Smooth muscle cell (in vitro differentiated cells): ENCODE measurements around the gene KRTAP4-12. TPM values are rescaled to one million over a fixed set of nuclear protein-coding genes. Genes with fewer than 3 reads are reported as not detected.
A peak's percentile ranks its signal among the peaks of the same experiment; 100 is the strongest.

Source experiments
- DNase-seq: peaks from one replicate; lab custom pipeline; 2025; ENCODE audit not compliant: unreplicated experiment; lab: John Stamatoyannopoulos, UW
- H2AFZ ChIP-seq: fragments of 200-600 bp; sonication (generic); 2 replicates; pipeline ENCODE4 v1.6.0; 2016; ENCODE audit warnings: antibody characterized with exemption, low read depth, mild to moderate bottlenecking
- H3F3A ChIP-seq: fragments of 200-600 bp; sonication (generic); 2 replicates; pipeline ENCODE4 v1.6.0; 2017; ENCODE audit warnings: antibody characterized with exemption, low read depth
- H3K27ac ChIP-seq: fragments of 200-600 bp; sonication (generic); 2 replicates; pipeline ENCODE4 v1.5.1; 2016; ENCODE audit warnings: low read depth, mild to moderate bottlenecking
- H3K27me3 ChIP-seq: fragments of 200-600 bp; sonication (generic); 2 replicates; pipeline ENCODE4 v1.6.1; 2016; ENCODE audit warnings: low read depth, mild to moderate bottlenecking
- H3K36me3 ChIP-seq: fragments of 200-600 bp; sonication (generic); 2 replicates; pipeline ENCODE4 v1.5.1; 2016; ENCODE audit warnings: low read depth
- H3K4me1 ChIP-seq: fragments of 200-600 bp; sonication (generic); 2 replicates; pipeline ENCODE4 v1.5.1; 2016; ENCODE audit warnings: low read depth
- H3K4me2 ChIP-seq: fragments of 200-600 bp; sonication (generic); 2 replicates; pipeline ENCODE4 v1.6.0; 2016; ENCODE audit warnings: mild to moderate bottlenecking
- H3K4me3 ChIP-seq: fragments of 200-600 bp; sonication (generic); 2 replicates; pipeline ENCODE4 v1.5.1; 2016; ENCODE audit warnings: mild to moderate bottlenecking
- H3K79me2 ChIP-seq: fragments of 200-600 bp; sonication (generic); 2 replicates; pipeline ENCODE4 v1.6.0; 2016; ENCODE audit warnings: low read depth, mild to moderate bottlenecking
- H3K9ac ChIP-seq: fragments of 200-600 bp; sonication (generic); 2 replicates; pipeline ENCODE4 v1.6.0; 2016; ENCODE audit warnings: low read depth
- H3K9me3 ChIP-seq: fragments of 200-600 bp; sonication (generic); replicated peaks from 2 replicates; pipeline ENCODE4 v1.5.1; 2016; ENCODE audit warnings: low read depth
- H4K20me1 ChIP-seq: fragments of 200-600 bp; sonication (generic); 2 replicates; pipeline ENCODE4 v1.6.0; 2016; ENCODE audit warnings: low read depth
- CTCF ChIP-seq: fragments of 200-600 bp; sonication (generic); IDR thresholded peaks from 2 replicates; pipeline ENCODE4 v1.5.1; 2017; ENCODE audit warnings: borderline replicate concordance, mild to moderate bottlenecking, antibody characterized with exemption; ENCODE audit not compliant: insufficient read depth, poor library complexity, severe bottlenecking
- WGBS: methylation state at CpG from one replicate; pipeline ENCODE4 v1.1.7; 2016; ENCODE audit warnings: low lambda C conversion rate; 5-methylcytosine and 5-hydroxymethylcytosine counted together
- polyA plus RNA-seq: library from polyadenylated mRNA; unstranded; fragments of >200 nt; fragmentation: Nextera tagmentation; extraction: Ambion mirVana; gene quantifications from 2 replicates; pipeline ENCODE4 v1.2.1, GENCODE V29; 2016
- total RNA-seq: library from RNA; depleted of rRNA; stranded (reverse); fragments of >200 nt; gene quantifications from 2 replicates; pipeline ENCODE4 v1.2.3, GENCODE V29; 2014

KRTAP4-12 gene
- total and polyA plus RNA-seq, 2 experiments from 2014 or later: not detected

DNA sequence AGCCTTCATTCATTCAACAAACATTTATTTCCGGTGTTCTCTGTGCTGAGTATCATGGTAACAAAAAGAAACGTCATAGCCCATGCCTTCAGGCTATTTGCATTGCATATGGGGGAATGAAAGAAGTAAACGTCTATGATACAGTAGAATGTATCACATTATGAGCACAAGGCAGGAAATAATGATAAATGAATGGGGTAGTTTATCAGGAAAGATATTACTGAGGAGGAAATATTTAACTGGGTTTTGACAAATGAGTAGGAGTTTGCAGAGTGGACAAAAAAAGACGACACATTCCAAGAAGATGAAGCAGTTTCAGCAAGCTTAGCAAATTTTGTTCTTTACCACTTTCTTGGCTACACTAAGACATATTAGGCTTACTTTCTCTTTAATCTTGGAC lies 41.4 kb downstream of the KRTAP4-12 start:
- Histone ChIP-seq H3K27ac (peak overlapping the region; percentile 57), H3K79me2 (no peaks in the 10 kb centered on the region), H3K4me3 (no peak overlapping the region), H3K9ac (no peak overlapping the region), H3F3A (peaks cover 6% of the 10 kb centered on the region), H2AFZ (no peak overlapping the region), H3K9me3 (no peaks in the 10 kb centered on the region), H3K4me1 (peaks cover 5% of the 10 kb centered on the region), H3K4me2 (peak overlapping the region; percentile 68), H3K36me3 (no peaks in the 10 kb centered on the region), H3K27me3 (no peaks in the 10 kb centered on the region), H4K20me1 (no peaks in the 10 kb centered on the region)
- no peak for TF ChIP-seq CTCF
- no peak for DNase-seq
- 41% methylated on average over 4 of the region's 4 CpGs for WGBS

DNA sequence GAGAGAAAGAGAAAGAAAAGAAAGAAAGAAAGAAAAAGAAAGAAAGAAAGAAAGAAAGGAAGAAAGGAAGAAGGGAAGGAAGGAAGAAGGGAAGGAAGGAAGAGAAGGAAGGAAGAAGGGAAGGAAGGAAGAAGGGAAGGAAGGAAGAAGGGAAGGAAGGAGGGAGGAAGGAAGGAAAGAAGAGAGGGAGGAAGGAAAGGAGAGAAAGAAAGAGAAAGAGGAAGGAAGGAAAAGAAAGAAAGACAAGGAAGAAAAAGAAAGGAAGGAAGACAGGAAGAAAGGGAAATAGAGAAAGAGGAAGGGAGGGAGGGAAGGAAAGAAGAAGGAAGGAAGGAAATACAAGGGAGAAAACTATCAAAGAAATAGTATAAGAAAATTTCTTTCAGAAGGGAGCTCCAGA lies 47.2 kb downstream of the KRTAP4-12 start:
- Histone ChIP-seq H3K4me3 (no peak overlapping the region), H3F3A (no peaks in the 10 kb centered on the region), H3K9ac (no peak overlapping the region), H3K27ac (no peak overlapping the region), H4K20me1 (no peaks in the 10 kb centered on the region), H3K27me3 (no peaks in the 10 kb centered on the region), H2AFZ (no peak overlapping the region), H3K4me1 (no peaks in the 10 kb centered on the region), H3K4me2 (no peak overlapping the region), H3K36me3 (no peaks in the 10 kb centered on the region), H3K9me3 (no peaks in the 10 kb centered on the region), H3K79me2 (no peaks in the 10 kb centered on the region)
- no peak for TF ChIP-seq CTCF
- DNase-seq: no peak

GRCh38 chr17:41073676-41074075 lies 50.3 kb downstream of the KRTAP4-12 start:
- H3K9ac ChIP-seq: no peak overlapping the region
- H4K20me1 ChIP-seq: no peaks in the 10 kb centered on the region
- H3K9me3 ChIP-seq: no peaks in the 10 kb centered on the region
- no peak overlapping the region for H3K27ac ChIP-seq
- TF ChIP-seq CTCF: no peak
- no peak overlapping the region for H3K4me2 ChIP-seq
- H3K79me2 ChIP-seq: no peaks in the 10 kb centered on the region
- H3K4me3 ChIP-seq: no peak overlapping the region
- no peak for DNase-seq
- H3K4me1 ChIP-seq: no peaks in the 10 kb centered on the region
- no peaks in the 10 kb centered on the region for H3K27me3 ChIP-seq
- WGBS: 86% methylated on average over 2 of the region's 2 CpGs
- no peak overlapping the region for H2AFZ ChIP-seq
- H3F3A ChIP-seq: no peaks in the 10 kb centered on the region
- H3K36me3 ChIP-seq: no peaks in the 10 kb centered on the region

Other genes starting within 250 kb of the KRTAP4-12 start
Only the 30 nearest of the 39 such genes appear.
- gene KRT40, start 139.9 kb downstream of the KRTAP4-12 start, total RNA-seq: not detected in 2 replicates
- not detected in 2 replicates for gene KRT40, start 139.9 kb downstream of the KRTAP4-12 start, polyA plus RNA-seq
- not detected in 2 replicates for gene KRTAP3-3, start 130.0 kb downstream of the KRTAP4-12 start, total RNA-seq
- gene KRTAP3-3, start 130.0 kb downstream of the KRTAP4-12 start, polyA plus RNA-seq: not detected in 2 replicates
- gene KRTAP3-2, start 124.3 kb downstream of the KRTAP4-12 start, total RNA-seq: not detected in 2 replicates
- not detected in 2 replicates for gene KRTAP3-2, start 124.3 kb downstream of the KRTAP4-12 start, polyA plus RNA-seq
- gene KRTAP3-1, start 115.1 kb downstream of the KRTAP4-12 start, total RNA-seq: 0.49 and 1.5 TPM in 2 replicates
- gene KRTAP3-1, start 115.1 kb downstream of the KRTAP4-12 start, polyA plus RNA-seq: 0.29 and 1.8 TPM in 2 replicates
- 3.0 TPM in 1 of 2 replicates, not detected in the other for gene KRTAP1-5, start 97.0 kb downstream of the KRTAP4-12 start, total RNA-seq
- gene KRTAP1-5, start 97.0 kb downstream of the KRTAP4-12 start, polyA plus RNA-seq: 1.1 TPM in 1 of 2 replicates, not detected in the other
- gene KRTAP1-4, start 94.0 kb downstream of the KRTAP4-12 start, total RNA-seq: not detected in 2 replicates
- not detected in 2 replicates for gene KRTAP1-4, start 94.0 kb downstream of the KRTAP4-12 start, polyA plus RNA-seq
- not detected in 2 replicates for gene KRTAP1-3, start 89.3 kb downstream of the KRTAP4-12 start, total RNA-seq
- not detected in 2 replicates for gene KRTAP1-3, start 89.3 kb downstream of the KRTAP4-12 start, polyA plus RNA-seq
- not detected in 2 replicates for gene KRTAP1-1, start 82.7 kb downstream of the KRTAP4-12 start, total RNA-seq
- gene KRTAP1-1, start 82.7 kb downstream of the KRTAP4-12 start, polyA plus RNA-seq: not detected in 2 replicates
- gene KRTAP2-1, start 76.9 kb downstream of the KRTAP4-12 start, total RNA-seq: not detected in 2 replicates
- not detected in 2 replicates for gene KRTAP2-1, start 76.9 kb downstream of the KRTAP4-12 start, polyA plus RNA-seq
- not detected in 2 replicates for gene KRTAP2-2, start 69.0 kb downstream of the KRTAP4-12 start, total RNA-seq
- gene KRTAP2-2, start 69.0 kb downstream of the KRTAP4-12 start, polyA plus RNA-seq: not detected in 2 replicates
- gene KRTAP2-3, start 64.1 kb downstream of the KRTAP4-12 start, total RNA-seq: 3.5 and 17.3 TPM in 2 replicates
- gene KRTAP2-3, start 64.1 kb downstream of the KRTAP4-12 start, polyA plus RNA-seq: 21.0 and 71.9 TPM in 2 replicates
- gene KRTAP2-4, start 58.3 kb downstream of the KRTAP4-12 start, total RNA-seq: not detected in 2 replicates
- gene KRTAP2-4, start 58.3 kb downstream of the KRTAP4-12 start, polyA plus RNA-seq: 0.38 TPM in 1 of 2 replicates, not detected in the other
- not detected in 2 replicates for gene KRTAP4-7, start 40.0 kb downstream of the KRTAP4-12 start, total RNA-seq
- not detected in 2 replicates for gene KRTAP4-7, start 40.0 kb downstream of the KRTAP4-12 start, polyA plus RNA-seq
- gene KRTAP4-8, start 26.0 kb downstream of the KRTAP4-12 start, total RNA-seq: not detected in 2 replicates
- gene KRTAP4-8, start 26.0 kb downstream of the KRTAP4-12 start, polyA plus RNA-seq: 0.56 TPM in 1 of 2 replicates, not detected in the other
- gene KRTAP4-16, start 22.0 kb downstream of the KRTAP4-12 start, total RNA-seq: not detected in 2 replicates
- not detected in 2 replicates for gene KRTAP4-16, start 22.0 kb downstream of the KRTAP4-12 start, polyA plus RNA-seq
- gene KRTAP4-9, start 18.8 kb downstream of the KRTAP4-12 start, total RNA-seq: 1.7 TPM in 1 of 2 replicates, not detected in the other
- not detected in 2 replicates for gene KRTAP4-9, start 18.8 kb downstream of the KRTAP4-12 start, polyA plus RNA-seq
- gene KRTAP4-11, start 5.8 kb downstream of the KRTAP4-12 start, total RNA-seq: not detected in 2 replicates
- gene KRTAP4-11, start 5.8 kb downstream of the KRTAP4-12 start, polyA plus RNA-seq: not detected in 2 replicates
- not detected in 2 replicates for gene KRTAP4-6, start 16.4 kb upstream of the KRTAP4-12 start, total RNA-seq
- gene KRTAP4-6, start 16.4 kb upstream of the KRTAP4-12 start, polyA plus RNA-seq: not detected in 2 replicates
- not detected in 2 replicates for gene KRTAP4-5, start 25.6 kb upstream of the KRTAP4-12 start, total RNA-seq
- not detected in 2 replicates for gene KRTAP4-5, start 25.6 kb upstream of the KRTAP4-12 start, polyA plus RNA-seq
- gene KRTAP4-4, start 36.6 kb upstream of the KRTAP4-12 start, total RNA-seq: not detected in 2 replicates
- gene KRTAP4-4, start 36.6 kb upstream of the KRTAP4-12 start, polyA plus RNA-seq: not detected in 2 replicates
- gene KRTAP4-3, start 44.0 kb upstream of the KRTAP4-12 start, total RNA-seq: not detected in 2 replicates
- gene KRTAP4-3, start 44.0 kb upstream of the KRTAP4-12 start, polyA plus RNA-seq: not detected in 2 replicates
- gene KRTAP4-2, start 54.0 kb upstream of the KRTAP4-12 start, total RNA-seq: not detected in 2 replicates
- gene KRTAP4-2, start 54.0 kb upstream of the KRTAP4-12 start, polyA plus RNA-seq: not detected in 2 replicates
- not detected in 2 replicates for gene KRTAP4-1, start 60.7 kb upstream of the KRTAP4-12 start, total RNA-seq
- gene KRTAP4-1, start 60.7 kb upstream of the KRTAP4-12 start, polyA plus RNA-seq: not detected in 2 replicates
- gene KRTAP9-1, start 65.7 kb upstream of the KRTAP4-12 start, total RNA-seq: not detected in 2 replicates
- not detected in 2 replicates for gene KRTAP9-1, start 65.7 kb upstream of the KRTAP4-12 start, polyA plus RNA-seq
- not detected in 2 replicates for gene KRTAP9-2, start 102.5 kb upstream of the KRTAP4-12 start, total RNA-seq
- not detected in 2 replicates for gene KRTAP9-2, start 102.5 kb upstream of the KRTAP4-12 start, polyA plus RNA-seq
- not detected in 2 replicates for gene KRTAP9-3, start 108.3 kb upstream of the KRTAP4-12 start, total RNA-seq
- not detected in 2 replicates for gene KRTAP9-3, start 108.3 kb upstream of the KRTAP4-12 start, polyA plus RNA-seq
- not detected in 2 replicates for gene KRTAP9-8, start 113.8 kb upstream of the KRTAP4-12 start, total RNA-seq
- not detected in 2 replicates for gene KRTAP9-8, start 113.8 kb upstream of the KRTAP4-12 start, polyA plus RNA-seq
- gene KRTAP9-4, start 125.5 kb upstream of the KRTAP4-12 start, total RNA-seq: not detected in 2 replicates
- not detected in 2 replicates for gene KRTAP9-4, start 125.5 kb upstream of the KRTAP4-12 start, polyA plus RNA-seq
- gene KRTAP9-9, start 131.2 kb upstream of the KRTAP4-12 start, total RNA-seq: not detected in 2 replicates
- not detected in 2 replicates for gene KRTAP9-9, start 131.2 kb upstream of the KRTAP4-12 start, polyA plus RNA-seq
- gene KRTAP9-6, start 141.2 kb upstream of the KRTAP4-12 start, total RNA-seq: not detected in 2 replicates
- gene KRTAP9-6, start 141.2 kb upstream of the KRTAP4-12 start, polyA plus RNA-seq: not detected in 2 replicates